ENCODE measurements around the gene CARS1.

DNA sequence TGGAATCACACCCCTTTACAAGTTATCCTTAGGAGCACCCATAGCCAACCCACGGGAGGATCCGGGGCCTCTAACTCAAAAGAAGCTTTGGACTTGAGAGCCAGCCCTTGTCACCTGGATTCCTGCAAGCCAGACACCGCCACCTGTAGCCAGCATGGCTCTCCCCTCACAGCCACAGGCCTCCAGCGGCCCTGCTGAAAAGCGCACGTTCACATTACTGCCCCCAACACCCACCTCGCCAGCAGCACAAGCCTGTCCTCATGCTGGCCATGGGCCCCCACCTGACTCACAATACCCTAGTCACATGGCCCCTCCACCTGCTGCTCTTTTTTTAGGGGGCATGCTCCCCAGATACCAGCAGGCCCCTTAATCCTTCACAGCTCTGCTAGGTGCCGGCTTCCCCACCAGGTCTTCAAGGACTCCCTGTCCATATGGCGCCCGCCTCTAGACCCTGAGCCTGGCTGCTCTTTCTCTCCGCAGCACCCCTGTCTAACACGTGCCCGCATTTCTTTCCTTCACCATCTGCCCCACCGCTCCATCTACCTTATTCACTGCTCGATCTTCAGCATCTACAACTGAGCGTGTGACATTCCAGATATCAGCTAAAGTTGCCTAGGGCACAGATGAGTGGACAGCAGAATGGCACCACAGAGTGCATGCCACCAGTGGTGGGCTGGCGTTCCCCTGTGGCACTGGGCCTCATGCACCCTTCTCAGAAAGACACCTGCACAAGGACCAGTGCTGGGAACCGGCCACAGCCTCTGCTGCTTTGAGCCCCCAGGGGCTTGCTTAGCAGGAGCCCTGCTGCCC, 6.6 kb downstream of the CARS1 start:
- TF ChIP-seq, protein P1, sequence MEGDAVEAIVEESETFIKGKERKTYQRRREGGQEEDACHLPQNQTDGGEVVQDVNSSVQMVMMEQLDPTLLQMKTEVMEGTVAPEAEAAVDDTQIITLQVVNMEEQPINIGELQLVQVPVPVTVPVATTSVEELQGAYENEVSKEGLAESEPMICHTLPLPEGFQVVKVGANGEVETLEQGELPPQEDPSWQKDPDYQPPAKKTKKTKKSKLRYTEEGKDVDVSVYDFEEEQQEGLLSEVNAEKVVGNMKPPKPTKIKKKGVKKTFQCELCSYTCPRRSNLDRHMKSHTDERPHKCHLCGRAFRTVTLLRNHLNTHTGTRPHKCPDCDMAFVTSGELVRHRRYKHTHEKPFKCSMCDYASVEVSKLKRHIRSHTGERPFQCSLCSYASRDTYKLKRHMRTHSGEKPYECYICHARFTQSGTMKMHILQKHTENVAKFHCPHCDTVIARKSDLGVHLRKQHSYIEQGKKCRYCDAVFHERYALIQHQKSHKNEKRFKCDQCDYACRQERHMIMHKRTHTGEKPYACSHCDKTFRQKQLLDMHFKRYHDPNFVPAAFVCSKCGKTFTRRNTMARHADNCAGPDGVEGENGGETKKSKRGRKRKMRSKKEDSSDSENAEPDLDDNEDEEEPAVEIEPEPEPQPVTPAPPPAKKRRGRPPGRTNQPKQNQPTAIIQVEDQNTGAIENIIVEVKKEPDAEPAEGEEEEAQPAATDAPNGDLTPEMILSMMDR (IDR thresholded peaks at IDR 0.05), result no peak
- TF ChIP-seq POLR2A (IDR thresholded peaks at IDR 0.05), result no peak

Data from body of pancreas (tissue), 4 donors.